IMR-90 (cell line): ENCODE results near the gene DIP2C. TPM values are rescaled to one million over a fixed set of nuclear protein-coding genes. Genes with fewer than 3 reads are reported as not detected.

Source experiments
- ATAC-seq: fragments of 200-7000 bp; cut with Tn5 transposase; 2 replicates; pipeline ENCODE4 v1.9.1; 2020; ENCODE audit warnings: low read depth, mild to moderate bottlenecking, moderate library complexity
- BruUV-seq: library from RNA; stranded (reverse); fragments of 400-500 nt; replicated peaks from 2 replicates; lab custom pipeline; 2021; lab: Mats Ljungman, UMichigan
- CTCF ChIA-PET: fragments of 300-600 bp; formaldehyde crosslinking; extraction: SDS; loops from one replicate; lab custom pipeline; 2021; ENCODE audit warnings: antibody characterized with exemption; lab: Yijun Ruan, JAX
- POLR2A ChIA-PET: fragments of 300-600 bp; sonication (Branson Sonifier 250); formaldehyde crosslinking; loops from one replicate; lab custom pipeline; 2022; ENCODE audit warnings: antibody characterized with exemption; ENCODE audit not compliant: unreplicated experiment; lab: Charles Lee
- DNase-seq: peaks from one replicate; pipeline ENCODE4 v3.0.0; 2013
- H2AFZ ChIP-seq: replicated peaks from 2 replicates; pipeline ENCODE3; 2013; ENCODE audit warnings: low read length, mild to moderate bottlenecking; ENCODE audit not compliant: poor library complexity
- H2AK5ac ChIP-seq: 2 replicates; pipeline ENCODE4 v1.6.1; 2013; ENCODE audit warnings: low read depth, low read length, inconsistent platforms
- H2AK9ac ChIP-seq: replicated peaks from 2 replicates; pipeline ENCODE3; 2013; ENCODE audit warnings: mild to moderate bottlenecking, low read depth, low read length, moderate library complexity; ENCODE audit not compliant: poor library complexity
- H2BK120ac ChIP-seq: 2 replicates; pipeline ENCODE4 v1.6.1; 2013; ENCODE audit warnings: low read depth, low read length, inconsistent platforms
- H2BK15ac ChIP-seq: 3 replicates; pipeline ENCODE4 v1.6.1; 2013; ENCODE audit warnings: low read depth, low read length, inconsistent platforms
- H2BK20ac ChIP-seq: 2 replicates; pipeline ENCODE4 v1.6.1; 2013; ENCODE audit warnings: low read depth, mild to moderate bottlenecking, inconsistent platforms, low read length, moderate library complexity
- H2BK5ac ChIP-seq: 2 replicates; pipeline ENCODE4 v1.6.1; 2013; ENCODE audit warnings: mild to moderate bottlenecking, low read depth, low read length, inconsistent platforms; ENCODE audit not compliant: poor library complexity, severe bottlenecking
- H3K14ac ChIP-seq: replicated peaks from 2 replicates; pipeline ENCODE4 v1.6.1; 2013; ENCODE audit warnings: low read depth, low read length, inconsistent platforms
- H3K18ac ChIP-seq: 2 replicates; pipeline ENCODE4 v1.6.1; 2013; ENCODE audit warnings: low read depth, low read length, control low read depth
- H3K23ac ChIP-seq: 2 replicates; pipeline ENCODE4 v1.6.1; 2013; ENCODE audit warnings: low read depth, low read length, inconsistent platforms
- H3K27ac ChIP-seq: 2 replicates; pipeline ENCODE4 v1.5.1; 2013; ENCODE audit warnings: mild to moderate bottlenecking, control low read depth, low read length; ENCODE audit not compliant: insufficient read depth
- H3K27me3 ChIP-seq: 2 replicates; pipeline ENCODE4 v1.6.1; 2013; ENCODE audit warnings: low read length; ENCODE audit not compliant: control insufficient read depth, insufficient read depth
- H3K36me3 ChIP-seq: 2 replicates; pipeline ENCODE4 v1.6.1; 2013; ENCODE audit warnings: low read length, mixed read lengths; ENCODE audit not compliant: control insufficient read depth, insufficient read depth
- H3K4ac ChIP-seq: 2 replicates; pipeline ENCODE4 v1.6.1; 2013; ENCODE audit warnings: low read depth, low read length, inconsistent platforms
- H3K4me1 ChIP-seq: 2 replicates; pipeline ENCODE4 v1.6.1; 2013; ENCODE audit warnings: low read length, mixed read lengths; ENCODE audit not compliant: control insufficient read depth, insufficient read depth
- H3K4me2 ChIP-seq: 2 replicates; pipeline ENCODE4 v1.6.1; 2013; ENCODE audit warnings: low read depth, mild to moderate bottlenecking, control low read depth, low read length, moderate library complexity
- H3K4me3 ChIP-seq: 2 replicates; pipeline ENCODE4 v1.5.1; 2013; ENCODE audit warnings: low read depth, mild to moderate bottlenecking, control low read depth, low read length, moderate library complexity; ENCODE audit not compliant: insufficient read depth
- H3K56ac ChIP-seq: 2 replicates; pipeline ENCODE4 v1.6.1; 2013; ENCODE audit warnings: low read length, inconsistent platforms; ENCODE audit not compliant: insufficient read depth; ENCODE audit errors: extremely low read depth
- H3K79me1 ChIP-seq, 2 experiments: 2 replicates each; pipeline ENCODE4 v1.6.1; 2013; ENCODE audit warnings: low read length in 2 of 2, inconsistent platforms in 1 of 2, low read depth in 1 of 2
- H3K9ac ChIP-seq: 2 replicates; pipeline ENCODE4 v1.6.1; 2013; ENCODE audit warnings: low read depth, low read length, control low read depth
- H3K9me1 ChIP-seq: 2 replicates; pipeline ENCODE4 v1.6.1; 2013; ENCODE audit warnings: low read length, inconsistent platforms; ENCODE audit not compliant: insufficient read depth
- H3K9me3 ChIP-seq: 2 replicates; pipeline ENCODE4 v1.6.1; 2013; ENCODE audit warnings: low read length; ENCODE audit not compliant: control insufficient read depth, insufficient read depth
- H4K20me1 ChIP-seq: 2 replicates; pipeline ENCODE4 v1.6.1; 2013; ENCODE audit warnings: low read length, inconsistent platforms; ENCODE audit not compliant: insufficient read depth
- H4K5ac ChIP-seq: 2 replicates; pipeline ENCODE4 v1.6.1; 2013; ENCODE audit warnings: mild to moderate bottlenecking, low read depth, low read length, control low read depth
- H4K8ac ChIP-seq, 2 experiments: 2 replicates each; pipeline ENCODE4 v1.6.1; 2013; ENCODE audit warnings: low read depth in 2 of 2, low read length in 2 of 2, control low read depth in 1 of 2, inconsistent platforms in 1 of 2
- H4K91ac ChIP-seq: 2 replicates; pipeline ENCODE4 v1.6.1; 2013; ENCODE audit warnings: low read depth, low read length, inconsistent platforms; ENCODE audit not compliant: insufficient read depth
- BHLHE40 ChIP-seq: fragments of 150-350 bp; IDR thresholded peaks from 2 replicates; pipeline ENCODE4 v1.6.1; 2016; ENCODE audit warnings: mild to moderate bottlenecking, low read depth, low read length
- FOS ChIP-seq: fragments of 150-350 bp; IDR thresholded peaks from 2 replicates; pipeline ENCODE4 v1.6.1; 2016; ENCODE audit warnings: low read depth, low read length
- WGBS, 2 experiments: methylation state at CpG; one replicate each; pipeline versions ENCODE4 v1.1.5 to v1.1.7; 2013; ENCODE audit warnings: missing lambda C conversion rate in 2 of 2; ENCODE audit not compliant: insufficient read length in 1 of 2; ENCODE audit errors: extremely low coverage in 2 of 2; 5-methylcytosine and 5-hydroxymethylcytosine counted together
- dilution Hi-C: fragments of 300-500 bp; cut with HindIII; formaldehyde crosslinking; loops from one replicate; pipeline ENCODE4 v1.14.3; 2018; ENCODE audit warnings: low sequenced_read_pairs; ENCODE audit not compliant: unreplicated experiment
- in situ Hi-C: fragments of 300-500 bp; cut with MboI; formaldehyde crosslinking; loops from 3 replicates; pipeline ENCODE4 v1.14.3; 2019; ENCODE audit warnings: low sequenced_read_pairs, inconsistent platforms, mixed read lengths
- intact Hi-C: fragments of 100-400 bp; cut with micrococcal nuclease; formaldehyde crosslinking; loops from 2 replicates; pipeline ENCODE4 v1.10.0; 2022
- polyA plus RNA-seq, 3 experiments: library from polyadenylated mRNA; depleted of rRNA; stranded (reverse); fragments of >200 nt; gene quantifications; 2 replicates each; pipeline ENCODE4 v1.2.3, GENCODE V29; 2012; ENCODE audit warnings: low replicate concordance in 1 of 3
- total RNA-seq: library from RNA; depleted of rRNA; stranded (reverse); fragments of >200 nt; gene quantifications from 2 replicates; pipeline ENCODE4 v1.2.3, GENCODE V29; 2012
- TF ChIP-seq, protein P1 (sequence below): conservative IDR thresholded peaks from 2 replicates; pipeline ENCODE4 v1.5.1; 2012; ENCODE audit warnings: mild to moderate bottlenecking, low read depth, low read length, improper control_type of control experiment

The DIP2C gene
- total and polyA plus RNA-seq, 2 of the 4 experiments (the other 2 are of a cell fraction): 8.6 to 17.3 TPM

- DNase-seq (no peak), ATAC-seq (no peak)
- H2BK15ac ChIP-seq: no peak overlapping the region
- no peak overlapping the region for H3K56ac ChIP-seq
- WGBS, 2 experiments: no CpG with 5 or more reads among the region's 5 CpGs
- H2BK120ac ChIP-seq: no peak overlapping the region
- no peaks in the 10 kb centered on the region for H3K9me3 ChIP-seq
- H2AK5ac ChIP-seq: no peak overlapping the region
- H3K79me1 ChIP-seq: peaks cover 25 to 67% of the 10 kb centered on the region in 2 experiments
- H2BK5ac ChIP-seq: no peak overlapping the region
- H3K36me3 ChIP-seq: peaks cover 5% of the 10 kb centered on the region; the same call in 1 of the 2 replicates
- peaks cover 14% of the 10 kb centered on the region for H3K9me1 ChIP-seq
- H3K4me1 ChIP-seq: no peaks in the 10 kb centered on the region
- H3K18ac ChIP-seq: no peak overlapping the region
- H3K27me3 ChIP-seq: no peaks in the 10 kb centered on the region
- in situ Hi-C loops: no loop called here
- H4K20me1 ChIP-seq: peaks cover 4% of the 10 kb centered on the region; the same call in 1 of the 2 replicates
- H3K4ac ChIP-seq: no peak overlapping the region
- H3K4me2 ChIP-seq: no peak overlapping the region
- no peak overlapping the region for H3K27ac ChIP-seq
- TF ChIP-seq, protein P1, sequence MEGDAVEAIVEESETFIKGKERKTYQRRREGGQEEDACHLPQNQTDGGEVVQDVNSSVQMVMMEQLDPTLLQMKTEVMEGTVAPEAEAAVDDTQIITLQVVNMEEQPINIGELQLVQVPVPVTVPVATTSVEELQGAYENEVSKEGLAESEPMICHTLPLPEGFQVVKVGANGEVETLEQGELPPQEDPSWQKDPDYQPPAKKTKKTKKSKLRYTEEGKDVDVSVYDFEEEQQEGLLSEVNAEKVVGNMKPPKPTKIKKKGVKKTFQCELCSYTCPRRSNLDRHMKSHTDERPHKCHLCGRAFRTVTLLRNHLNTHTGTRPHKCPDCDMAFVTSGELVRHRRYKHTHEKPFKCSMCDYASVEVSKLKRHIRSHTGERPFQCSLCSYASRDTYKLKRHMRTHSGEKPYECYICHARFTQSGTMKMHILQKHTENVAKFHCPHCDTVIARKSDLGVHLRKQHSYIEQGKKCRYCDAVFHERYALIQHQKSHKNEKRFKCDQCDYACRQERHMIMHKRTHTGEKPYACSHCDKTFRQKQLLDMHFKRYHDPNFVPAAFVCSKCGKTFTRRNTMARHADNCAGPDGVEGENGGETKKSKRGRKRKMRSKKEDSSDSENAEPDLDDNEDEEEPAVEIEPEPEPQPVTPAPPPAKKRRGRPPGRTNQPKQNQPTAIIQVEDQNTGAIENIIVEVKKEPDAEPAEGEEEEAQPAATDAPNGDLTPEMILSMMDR: no peak
- TF ChIP-seq BHLHE40: no peak
- TF ChIP-seq FOS: no peak
- H4K8ac ChIP-seq: no peak overlapping the region
- H2AFZ ChIP-seq: no peak overlapping the region
- ChIA-PET POLR2A (no interaction called here), CTCF (no interaction called here)
- H4K5ac ChIP-seq: no peak overlapping the region
- no peak overlapping the region for H3K14ac ChIP-seq
- H4K91ac ChIP-seq: no peak overlapping the region
- H3K4me3 ChIP-seq: no peak overlapping the region
- dilution Hi-C loops: no loop called here
- no TSS peak for BruUV-seq
- intact Hi-C loops: no loop called here
- H3K23ac ChIP-seq: no peak overlapping the region
- H2AK9ac ChIP-seq: no peak overlapping the region
- H2BK20ac ChIP-seq: no peak overlapping the region
- no peak overlapping the region for H3K9ac ChIP-seq
These were observed 293.4 kb downstream of the DIP2C start for GRCh38 chr10:396107-396506.
